NCI-H226 (cell line): Measurements from ENCODE around the gene GPR176.

Source experiments
- DNase-seq: peaks from one replicate; pipeline ENCODE4 v3.0.0-alpha.2; 2015

GPR176 gene

GRCh38 chr15:39778021-39778420, 142.0 kb downstream of the GPR176 start:
- DNase-seq, result no peak

- no peak for DNase-seq
These were observed 142.6 kb downstream of the GPR176 start for GRCh38 chr15:39777496-39777895.

- DNase-seq, result no peak
These were observed 144.0 kb downstream of the GPR176 start for GRCh38 chr15:39776068-39776467.

- DNase-seq, result no peak
These were observed 145.3 kb downstream of the GPR176 start for GRCh38 chr15:39774688-39775267.

- no peak for DNase-seq
These were observed 149.0 kb downstream of the GPR176 start for GRCh38 chr15:39770748-39771689.

- no peak for DNase-seq
These were observed 152.1 kb downstream of the GPR176 start for GRCh38 chr15:39767921-39768320.

- DNase-seq, result no peak
These were observed 159.1 kb downstream of the GPR176 start for GRCh38 chr15:39761006-39761405.

GRCh38 chr15:39756806-39757522, 163.1 kb downstream of the GPR176 start:
- no peak for DNase-seq

- DNase-seq, result no peak
These were observed 167.1 kb downstream of the GPR176 start for GRCh38 chr15:39752991-39753390.

- no peak for DNase-seq
These were observed 167.8 kb downstream of the GPR176 start for GRCh38 chr15:39752246-39752645.
